Measurements from ENCODE around the gene CCR5AS.

Gene CCR5AS

DNA sequence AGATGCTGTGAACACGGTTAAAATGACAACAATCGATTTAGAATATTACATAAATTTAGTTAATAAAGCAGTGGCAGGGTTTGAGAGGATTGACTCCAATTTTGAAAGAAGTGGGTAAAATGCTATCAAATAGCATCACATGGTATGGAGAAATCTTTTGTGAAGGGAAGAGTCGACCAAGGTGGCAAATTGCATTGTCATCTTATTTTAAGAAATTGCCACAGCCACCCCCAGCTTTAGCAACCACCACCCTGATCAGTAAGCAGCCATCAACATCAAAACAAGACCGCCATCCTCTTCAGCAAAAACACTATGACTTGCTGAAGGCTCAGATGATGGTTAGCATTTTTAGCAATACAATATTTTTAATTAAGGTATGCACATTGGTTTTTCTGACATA lies 41.8 kb downstream of the CCR5AS start:
- ATAC-seq (no peak), DNase-seq (ENCODE audit: low spot score) (no peak)
- H3K4me3 Mint-ChIP-seq, result no peak overlapping the region
- no peak overlapping the region for H3K27ac Mint-ChIP-seq
- no peaks in the 10 kb centered on the region for H3K9me3 Mint-ChIP-seq
- no peaks in the 10 kb centered on the region for H3K36me3 Mint-ChIP-seq (ENCODE audit: low read depth)
- H3F3A ChIP-seq (replicated peaks; ENCODE audit: low read depth), result no peaks in the 10 kb centered on the region
- H3K79me2 ChIP-seq (replicated peaks; ENCODE audit: insufficient read depth), result no peaks in the 10 kb centered on the region
- H3K27me3 ChIP-seq (ENCODE audit: insufficient read depth), result no peaks in the 10 kb centered on the region
- no peak overlapping the region for H2AFZ ChIP-seq
- H3K36me3 ChIP-seq (ENCODE audit: insufficient read depth), result no peaks in the 10 kb centered on the region
- no peak overlapping the region for H3K4me3 ChIP-seq
- H3K9me2 ChIP-seq (ENCODE audit: insufficient read depth), result peaks cover 3% of the 10 kb centered on the region; the same call in 1 of the 2 replicates
- no peak overlapping the region for H3K4me2 ChIP-seq
- no peaks in the 10 kb centered on the region for H3K4me1 Mint-ChIP-seq
- no peak overlapping the region for H3K27ac ChIP-seq (ENCODE audit: low read depth)
- TF ChIP-seq EZH2 (IDR thresholded peaks at IDR 0.05; ENCODE audit: low read depth, unreplicated experiment) (no peak), ZNF331 (CRISPR knock-in tag; IDR thresholded peaks at IDR 0.05; ENCODE audit: low read depth) (no peak), NANOG (IDR thresholded peaks at IDR 0.05; ENCODE audit: borderline replicate concordance) (no peak), CTCF (conservative IDR thresholded peaks at IDR 0.05; ENCODE audit: low read depth in 2 of 2) (no peak), ZNF114 (CRISPR knock-in tag; IDR thresholded peaks at IDR 0.05) (no peak), ETS1 (IDR thresholded peaks at IDR 0.05) (no peak), STAT1 (IDR thresholded peaks at IDR 0.05; ENCODE audit: unreplicated experiment) (no peak), ZNF462 (CRISPR knock-in tag; IDR thresholded peaks at IDR 0.05) (no peak), JUNB (IDR thresholded peaks at IDR 0.05; ENCODE audit: unreplicated experiment) (no peak), POLR2AphosphoS5 (IDR thresholded peaks at IDR 0.05; ENCODE audit: low read depth) (no peak), EZH2phosphoT487 (IDR thresholded peaks at IDR 0.05; ENCODE audit: unreplicated experiment) (no peak), CREB1 (CRISPR knock-in tag; IDR thresholded peaks at IDR 0.05; ENCODE audit: low read depth) (no peak)
- TF ChIP-seq, protein P1, sequence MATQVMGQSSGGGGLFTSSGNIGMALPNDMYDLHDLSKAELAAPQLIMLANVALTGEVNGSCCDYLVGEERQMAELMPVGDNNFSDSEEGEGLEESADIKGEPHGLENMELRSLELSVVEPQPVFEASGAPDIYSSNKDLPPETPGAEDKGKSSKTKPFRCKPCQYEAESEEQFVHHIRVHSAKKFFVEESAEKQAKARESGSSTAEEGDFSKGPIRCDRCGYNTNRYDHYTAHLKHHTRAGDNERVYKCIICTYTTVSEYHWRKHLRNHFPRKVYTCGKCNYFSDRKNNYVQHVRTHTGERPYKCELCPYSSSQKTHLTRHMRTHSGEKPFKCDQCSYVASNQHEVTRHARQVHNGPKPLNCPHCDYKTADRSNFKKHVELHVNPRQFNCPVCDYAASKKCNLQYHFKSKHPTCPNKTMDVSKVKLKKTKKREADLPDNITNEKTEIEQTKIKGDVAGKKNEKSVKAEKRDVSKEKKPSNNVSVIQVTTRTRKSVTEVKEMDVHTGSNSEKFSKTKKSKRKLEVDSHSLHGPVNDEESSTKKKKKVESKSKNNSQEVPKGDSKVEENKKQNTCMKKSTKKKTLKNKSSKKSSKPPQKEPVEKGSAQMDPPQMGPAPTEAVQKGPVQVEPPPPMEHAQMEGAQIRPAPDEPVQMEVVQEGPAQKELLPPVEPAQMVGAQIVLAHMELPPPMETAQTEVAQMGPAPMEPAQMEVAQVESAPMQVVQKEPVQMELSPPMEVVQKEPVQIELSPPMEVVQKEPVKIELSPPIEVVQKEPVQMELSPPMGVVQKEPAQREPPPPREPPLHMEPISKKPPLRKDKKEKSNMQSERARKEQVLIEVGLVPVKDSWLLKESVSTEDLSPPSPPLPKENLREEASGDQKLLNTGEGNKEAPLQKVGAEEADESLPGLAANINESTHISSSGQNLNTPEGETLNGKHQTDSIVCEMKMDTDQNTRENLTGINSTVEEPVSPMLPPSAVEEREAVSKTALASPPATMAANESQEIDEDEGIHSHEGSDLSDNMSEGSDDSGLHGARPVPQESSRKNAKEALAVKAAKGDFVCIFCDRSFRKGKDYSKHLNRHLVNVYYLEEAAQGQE (IDR thresholded peaks at IDR 0.05; ENCODE audit: unreplicated experiment), result no peak
- H3K4me1 ChIP-seq (ENCODE audit: insufficient read depth), result no peaks in the 10 kb centered on the region
- H4K20me1 ChIP-seq (replicated peaks; ENCODE audit: insufficient read depth), result no peaks in the 10 kb centered on the region
- peaks cover 2% of the 10 kb centered on the region for H3K27me3 Mint-ChIP-seq (ENCODE audit: insufficient read depth, low read depth, poor library complexity)

Data from GM23338 (cell line).